SK-N-SH treated with all-trans-retinoic acid at 6 μM for 48 hours (cell line): Measurements from ENCODE around the gene SGO1.

Source experiments
- ATAC-seq: fragments of 200-7000 bp; cut with Tn5 transposase; 3 replicates; pipeline ENCODE4 v1.9.1; 2020; ENCODE audit warnings: mild to moderate bottlenecking, moderate library complexity
- ARNTL ChIP-seq: fragments of 450-650 bp; formaldehyde crosslinking; IDR thresholded peaks from 2 replicates; pipeline ENCODE4 v1.5.0; 2020; ENCODE audit warnings: low read depth, mild to moderate bottlenecking, moderate library complexity, borderline replicate concordance
- BACH2 ChIP-seq: fragments of 250-450 bp; sonication (Bioruptor Pico); IDR thresholded peaks from 2 replicates; pipeline ENCODE4 v1.9.0; 2021; ENCODE audit warnings: mild to moderate bottlenecking, borderline replicate concordance
- CSDC2 ChIP-seq: fragments of 250-450 bp; sonication (Bioruptor Pico); IDR thresholded peaks from 2 replicates; pipeline ENCODE4 v1.5.0; 2020; ENCODE audit warnings: mild to moderate bottlenecking, moderate library complexity
- ESRRG ChIP-seq: fragments of 250-450 bp; sonication (Bioruptor Pico); IDR thresholded peaks from 2 replicates; pipeline ENCODE4 v1.6.1; 2021; ENCODE audit warnings: mild to moderate bottlenecking
- GLIS3 ChIP-seq: fragments of 250-450 bp; sonication (Bioruptor Pico); IDR thresholded peaks from 2 replicates; pipeline ENCODE4 v1.5.0; 2020; ENCODE audit warnings: mild to moderate bottlenecking, moderate library complexity
- OSR1 ChIP-seq: fragments of 250-450 bp; sonication (Bioruptor Pico); IDR thresholded peaks from 2 replicates; pipeline ENCODE4 v1.8.0; 2022; ENCODE audit warnings: moderate library complexity, mild to moderate bottlenecking, inconsistent platforms
- PPARA ChIP-seq: fragments of 250-450 bp; sonication (Bioruptor Pico); IDR thresholded peaks from 2 replicates; pipeline ENCODE4 v1.5.0; 2020; ENCODE audit warnings: mild to moderate bottlenecking, borderline replicate concordance
- RARB ChIP-seq: fragments of 250-450 bp; sonication (Bioruptor Pico); IDR thresholded peaks from 2 replicates; pipeline ENCODE4 v1.8.0; 2021; ENCODE audit warnings: mild to moderate bottlenecking, moderate library complexity
- SNAI2 ChIP-seq: fragments of 250-450 bp; sonication (Bioruptor Pico); IDR thresholded peaks from 2 replicates; pipeline ENCODE4 v1.5.0; 2020; ENCODE audit warnings: mild to moderate bottlenecking, moderate library complexity
- TCF4 ChIP-seq: fragments of 250-450 bp; sonication (Bioruptor Pico); IDR thresholded peaks from 2 replicates; pipeline ENCODE4 v1.8.0; 2021; ENCODE audit warnings: mild to moderate bottlenecking, moderate library complexity, borderline replicate concordance
- TOX ChIP-seq: fragments of 250-450 bp; sonication (Bioruptor Pico); IDR thresholded peaks from 2 replicates; pipeline ENCODE4 v1.8.0; 2021; ENCODE audit warnings: mild to moderate bottlenecking, moderate library complexity, borderline replicate concordance
- ZC3H10 ChIP-seq: fragments of 250-450 bp; sonication (Bioruptor Pico); IDR thresholded peaks from 2 replicates; pipeline ENCODE4 v1.5.1; 2021; ENCODE audit warnings: mild to moderate bottlenecking, moderate library complexity
- ZFP3 ChIP-seq: fragments of 250-450 bp; sonication (Bioruptor Pico); IDR thresholded peaks from 2 replicates; pipeline ENCODE4 v1.5.0; 2020; ENCODE audit warnings: mild to moderate bottlenecking, moderate library complexity
- ZFP30 ChIP-seq: fragments of 450-650 bp; formaldehyde crosslinking; IDR thresholded peaks from 2 replicates; pipeline ENCODE4 v1.5.0; 2022; ENCODE audit warnings: mild to moderate bottlenecking, moderate library complexity
- ZNF565 ChIP-seq: fragments of 450-650 bp; formaldehyde crosslinking; conservative IDR thresholded peaks from 2 replicates; pipeline ENCODE4 v1.5.0; 2020; ENCODE audit warnings: low read depth, mild to moderate bottlenecking, moderate library complexity
- ZNF70 ChIP-seq: fragments of 450-650 bp; formaldehyde crosslinking; IDR thresholded peaks from 2 replicates; pipeline ENCODE4 v1.5.0; 2020; ENCODE audit warnings: mild to moderate bottlenecking, moderate library complexity
- ZNF8 ChIP-seq: fragments of 450-650 bp; formaldehyde crosslinking; IDR thresholded peaks from 2 replicates; pipeline ENCODE4 v1.5.0; 2020; ENCODE audit warnings: mild to moderate bottlenecking, moderate library complexity
- TF ChIP-seq, protein P1 (sequence below): fragments of 250-450 bp; sonication (Bioruptor Pico); IDR thresholded peaks from 2 replicates; pipeline ENCODE4 v1.5.0; 2020; ENCODE audit warnings: mild to moderate bottlenecking, moderate library complexity
- TF ChIP-seq, protein P2 (sequence below): fragments of 250-450 bp; sonication (Bioruptor Pico); IDR thresholded peaks from 2 replicates; pipeline ENCODE4 v1.5.1; 2020; ENCODE audit warnings: low read depth, mild to moderate bottlenecking, moderate library complexity
- TF ChIP-seq, protein P3 (sequence below): fragments of 250-450 bp; sonication (Bioruptor Pico); IDR thresholded peaks from 2 replicates; pipeline ENCODE4 v1.8.0; 2021; ENCODE audit warnings: low read depth, mild to moderate bottlenecking, moderate library complexity, borderline replicate concordance
- TF ChIP-seq, protein P4 (sequence below): fragments of 250-450 bp; sonication (Bioruptor Pico); IDR thresholded peaks from 2 replicates; pipeline ENCODE4 v1.8.0; 2020; ENCODE audit warnings: mild to moderate bottlenecking, moderate library complexity, borderline replicate concordance
- TF ChIP-seq, protein P5 (sequence below): fragments of 250-450 bp; sonication (Bioruptor Pico); IDR thresholded peaks from 2 replicates; pipeline ENCODE4 v1.5.1; 2021; ENCODE audit warnings: mild to moderate bottlenecking, moderate library complexity

SGO1 gene

DNA sequence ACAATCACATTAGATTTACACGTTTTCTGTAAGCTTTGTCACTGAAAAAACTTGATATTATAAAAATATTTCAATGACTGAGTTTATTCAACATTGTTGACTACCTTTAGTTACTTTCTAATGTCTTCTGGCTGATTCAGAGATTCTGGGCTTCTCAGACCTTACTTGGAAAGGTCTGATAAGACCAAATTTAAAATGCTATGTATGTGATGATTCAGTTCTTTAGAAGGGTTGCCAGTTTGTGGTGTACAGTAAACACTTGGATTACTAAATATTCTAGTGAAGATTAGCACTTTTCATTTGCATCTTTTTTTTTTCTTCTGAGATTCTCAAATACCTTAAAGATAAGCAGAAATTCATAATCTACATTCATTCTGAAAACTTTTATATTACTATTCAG, 49.8 kb downstream of the SGO1 start:
- no peak for ATAC-seq
- TF ChIP-seq, protein P1, sequence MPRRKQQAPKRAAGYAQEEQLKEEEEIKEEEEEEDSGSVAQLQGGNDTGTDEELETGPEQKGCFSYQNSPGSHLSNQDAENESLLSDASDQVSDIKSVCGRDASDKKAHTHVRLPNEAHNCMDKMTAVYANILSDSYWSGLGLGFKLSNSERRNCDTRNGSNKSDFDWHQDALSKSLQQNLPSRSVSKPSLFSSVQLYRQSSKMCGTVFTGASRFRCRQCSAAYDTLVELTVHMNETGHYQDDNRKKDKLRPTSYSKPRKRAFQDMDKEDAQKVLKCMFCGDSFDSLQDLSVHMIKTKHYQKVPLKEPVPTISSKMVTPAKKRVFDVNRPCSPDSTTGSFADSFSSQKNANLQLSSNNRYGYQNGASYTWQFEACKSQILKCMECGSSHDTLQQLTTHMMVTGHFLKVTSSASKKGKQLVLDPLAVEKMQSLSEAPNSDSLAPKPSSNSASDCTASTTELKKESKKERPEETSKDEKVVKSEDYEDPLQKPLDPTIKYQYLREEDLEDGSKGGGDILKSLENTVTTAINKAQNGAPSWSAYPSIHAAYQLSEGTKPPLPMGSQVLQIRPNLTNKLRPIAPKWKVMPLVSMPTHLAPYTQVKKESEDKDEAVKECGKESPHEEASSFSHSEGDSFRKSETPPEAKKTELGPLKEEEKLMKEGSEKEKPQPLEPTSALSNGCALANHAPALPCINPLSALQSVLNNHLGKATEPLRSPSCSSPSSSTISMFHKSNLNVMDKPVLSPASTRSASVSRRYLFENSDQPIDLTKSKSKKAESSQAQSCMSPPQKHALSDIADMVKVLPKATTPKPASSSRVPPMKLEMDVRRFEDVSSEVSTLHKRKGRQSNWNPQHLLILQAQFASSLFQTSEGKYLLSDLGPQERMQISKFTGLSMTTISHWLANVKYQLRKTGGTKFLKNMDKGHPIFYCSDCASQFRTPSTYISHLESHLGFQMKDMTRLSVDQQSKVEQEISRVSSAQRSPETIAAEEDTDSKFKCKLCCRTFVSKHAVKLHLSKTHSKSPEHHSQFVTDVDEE (CRISPR knock-in tag): no peak
- TF ChIP-seq, protein P2, sequence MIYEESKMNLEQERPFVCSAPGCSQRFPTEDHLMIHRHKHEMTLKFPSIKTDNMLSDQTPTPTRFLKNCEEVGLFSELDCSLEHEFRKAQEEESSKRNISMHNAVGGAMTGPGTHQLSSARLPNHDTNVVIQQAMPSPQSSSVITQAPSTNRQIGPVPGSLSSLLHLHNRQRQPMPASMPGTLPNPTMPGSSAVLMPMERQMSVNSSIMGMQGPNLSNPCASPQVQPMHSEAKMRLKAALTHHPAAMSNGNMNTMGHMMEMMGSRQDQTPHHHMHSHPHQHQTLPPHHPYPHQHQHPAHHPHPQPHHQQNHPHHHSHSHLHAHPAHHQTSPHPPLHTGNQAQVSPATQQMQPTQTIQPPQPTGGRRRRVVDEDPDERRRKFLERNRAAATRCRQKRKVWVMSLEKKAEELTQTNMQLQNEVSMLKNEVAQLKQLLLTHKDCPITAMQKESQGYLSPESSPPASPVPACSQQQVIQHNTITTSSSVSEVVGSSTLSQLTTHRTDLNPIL: no peak
- TF ChIP-seq TCF4 (CRISPR knock-in tag) (no peak), ZNF8 (no peak), GLIS3 (CRISPR knock-in tag) (no peak), PPARA (CRISPR knock-in tag) (no peak), BACH2 (no peak), ZFP30 (no peak), CSDC2 (CRISPR knock-in tag) (no peak), ZC3H10 (CRISPR knock-in tag) (no peak), OSR1 (CRISPR knock-in tag) (no peak), ARNTL (CRISPR knock-in tag) (no peak), ZNF565 (no peak), RARB (CRISPR knock-in tag) (no peak), ESRRG (no peak)
- TF ChIP-seq, protein P3, sequence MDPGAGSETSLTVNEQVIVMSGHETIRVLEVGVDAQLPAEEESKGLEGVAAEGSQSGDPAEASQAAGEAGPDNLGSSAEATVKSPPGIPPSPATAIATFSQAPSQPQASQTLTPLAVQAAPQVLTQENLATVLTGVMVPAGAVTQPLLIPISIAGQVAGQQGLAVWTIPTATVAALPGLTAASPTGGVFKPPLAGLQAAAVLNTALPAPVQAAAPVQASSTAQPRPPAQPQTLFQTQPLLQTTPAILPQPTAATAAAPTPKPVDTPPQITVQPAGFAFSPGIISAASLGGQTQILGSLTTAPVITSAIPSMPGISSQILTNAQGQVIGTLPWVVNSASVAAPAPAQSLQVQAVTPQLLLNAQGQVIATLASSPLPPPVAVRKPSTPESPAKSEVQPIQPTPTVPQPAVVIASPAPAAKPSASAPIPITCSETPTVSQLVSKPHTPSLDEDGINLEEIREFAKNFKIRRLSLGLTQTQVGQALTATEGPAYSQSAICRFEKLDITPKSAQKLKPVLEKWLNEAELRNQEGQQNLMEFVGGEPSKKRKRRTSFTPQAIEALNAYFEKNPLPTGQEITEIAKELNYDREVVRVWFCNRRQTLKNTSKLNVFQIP (CRISPR knock-in tag): no peak

DNA sequence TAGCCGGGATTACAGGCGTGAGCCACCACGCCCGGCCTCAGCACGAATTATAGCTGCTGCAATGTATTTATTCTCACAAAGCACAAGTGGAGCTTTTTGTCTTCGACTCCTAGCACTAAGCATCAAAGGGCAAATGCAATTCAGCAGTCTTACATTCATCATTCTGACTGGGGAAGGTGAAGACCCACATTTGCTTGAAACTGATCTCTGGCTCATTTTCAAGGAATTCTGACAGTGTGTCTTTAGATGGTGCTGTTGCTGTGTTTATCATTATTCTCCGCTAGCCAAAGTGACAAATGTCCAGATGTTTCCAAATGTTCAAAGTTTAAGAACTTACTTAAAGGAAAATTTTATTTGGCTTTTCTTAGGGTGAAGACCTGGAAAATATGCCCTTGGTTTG, 55.9 kb downstream of the SGO1 start:
- ATAC-seq: no peak
- TF ChIP-seq, protein P4, sequence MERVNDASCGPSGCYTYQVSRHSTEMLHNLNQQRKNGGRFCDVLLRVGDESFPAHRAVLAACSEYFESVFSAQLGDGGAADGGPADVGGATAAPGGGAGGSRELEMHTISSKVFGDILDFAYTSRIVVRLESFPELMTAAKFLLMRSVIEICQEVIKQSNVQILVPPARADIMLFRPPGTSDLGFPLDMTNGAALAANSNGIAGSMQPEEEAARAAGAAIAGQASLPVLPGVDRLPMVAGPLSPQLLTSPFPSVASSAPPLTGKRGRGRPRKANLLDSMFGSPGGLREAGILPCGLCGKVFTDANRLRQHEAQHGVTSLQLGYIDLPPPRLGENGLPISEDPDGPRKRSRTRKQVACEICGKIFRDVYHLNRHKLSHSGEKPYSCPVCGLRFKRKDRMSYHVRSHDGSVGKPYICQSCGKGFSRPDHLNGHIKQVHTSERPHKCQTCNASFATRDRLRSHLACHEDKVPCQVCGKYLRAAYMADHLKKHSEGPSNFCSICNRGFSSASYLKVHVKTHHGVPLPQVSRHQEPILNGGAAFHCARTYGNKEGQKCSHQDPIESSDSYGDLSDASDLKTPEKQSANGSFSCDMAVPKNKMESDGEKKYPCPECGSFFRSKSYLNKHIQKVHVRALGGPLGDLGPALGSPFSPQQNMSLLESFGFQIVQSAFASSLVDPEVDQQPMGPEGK (CRISPR knock-in tag): no peak
- no peak for TF ChIP-seq TCF4 (CRISPR knock-in tag)
- TF ChIP-seq ARNTL (CRISPR knock-in tag): no peak
- TF ChIP-seq PPARA (CRISPR knock-in tag): no peak
- TF ChIP-seq SNAI2: no peak
- TF ChIP-seq, protein P3 (CRISPR knock-in tag): no peak
- no peak for TF ChIP-seq ZNF8
- no peak for TF ChIP-seq ZC3H10 (CRISPR knock-in tag)
- no peak for TF ChIP-seq ZNF565
- no peak for TF ChIP-seq ZFP30

DNA sequence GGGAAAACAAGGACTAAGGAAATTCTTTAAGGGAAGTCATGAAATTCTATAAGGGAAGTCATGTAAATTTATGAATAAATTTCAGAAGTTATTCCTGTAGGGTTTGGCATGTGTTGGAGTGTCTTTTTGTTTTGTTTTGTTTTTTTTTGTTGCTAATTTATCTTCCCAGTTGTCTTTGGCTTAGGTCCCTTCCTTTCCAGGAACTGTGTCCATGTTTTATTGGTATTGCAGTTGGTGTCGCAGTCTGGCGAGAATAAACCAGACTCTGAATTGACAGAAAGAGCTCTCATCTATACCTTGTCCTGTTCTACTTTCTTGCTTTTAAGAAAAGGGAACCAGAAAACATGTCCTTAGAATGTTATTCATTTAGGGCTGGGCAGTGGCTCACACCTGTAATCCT, 57.6 kb downstream of the SGO1 start:
- ATAC-seq: no peak
- TF ChIP-seq ZNF565: no peak
- no peak for TF ChIP-seq ZFP30
- TF ChIP-seq PPARA (CRISPR knock-in tag): no peak
- TF ChIP-seq ZNF8: no peak
- no peak for TF ChIP-seq TOX (CRISPR knock-in tag)

DNA sequence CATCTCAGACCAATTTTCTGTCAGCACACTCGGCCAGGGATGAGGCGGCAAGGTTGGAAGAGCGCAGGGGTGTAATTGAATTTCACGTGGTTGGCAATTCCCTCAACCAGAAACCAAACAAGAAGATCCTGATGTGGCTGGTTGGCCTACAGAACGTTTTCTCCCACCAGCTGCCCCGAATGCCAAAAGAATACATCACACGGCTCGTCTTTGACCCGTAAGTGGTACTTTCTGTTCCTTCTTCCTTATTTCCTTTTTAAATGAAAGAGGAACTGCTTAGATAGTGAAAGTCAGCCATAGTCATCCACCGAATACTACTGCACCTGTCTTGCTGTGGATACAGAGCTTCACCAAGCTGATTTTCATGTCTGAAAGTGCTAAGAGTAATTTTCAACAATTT, 60.1 kb downstream of the SGO1 start:
- no peak for ATAC-seq
- TF ChIP-seq ZFP3: no peak
- TF ChIP-seq PPARA (CRISPR knock-in tag): no peak
- TF ChIP-seq, protein P5, sequence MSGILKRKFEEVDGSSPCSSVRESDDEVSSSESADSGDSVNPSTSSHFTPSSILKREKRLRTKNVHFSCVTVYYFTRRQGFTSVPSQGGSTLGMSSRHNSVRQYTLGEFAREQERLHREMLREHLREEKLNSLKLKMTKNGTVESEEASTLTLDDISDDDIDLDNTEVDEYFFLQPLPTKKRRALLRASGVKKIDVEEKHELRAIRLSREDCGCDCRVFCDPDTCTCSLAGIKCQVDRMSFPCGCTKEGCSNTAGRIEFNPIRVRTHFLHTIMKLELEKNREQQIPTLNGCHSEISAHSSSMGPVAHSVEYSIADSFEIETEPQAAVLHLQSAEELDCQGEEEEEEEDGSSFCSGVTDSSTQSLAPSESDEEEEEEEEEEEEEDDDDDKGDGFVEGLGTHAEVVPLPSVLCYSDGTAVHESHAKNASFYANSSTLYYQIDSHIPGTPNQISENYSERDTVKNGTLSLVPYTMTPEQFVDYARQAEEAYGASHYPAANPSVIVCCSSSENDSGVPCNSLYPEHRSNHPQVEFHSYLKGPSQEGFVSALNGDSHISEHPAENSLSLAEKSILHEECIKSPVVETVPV (CRISPR knock-in tag): no peak
- no peak for TF ChIP-seq SNAI2
- TF ChIP-seq TCF4 (CRISPR knock-in tag): no peak
- TF ChIP-seq ESRRG: no peak
- no peak for TF ChIP-seq GLIS3 (CRISPR knock-in tag)
- no peak for TF ChIP-seq ZFP30
- TF ChIP-seq ZNF70: no peak
- no peak for TF ChIP-seq RARB (CRISPR knock-in tag)
- TF ChIP-seq, protein P4 (CRISPR knock-in tag): no peak
